Stimulated activated CD4-positive, alpha-beta T cell treated with anti-CD3 and anti-CD28 coated beads, Interleukin-15, amount 100 ng/mL, for 48 hours (primary cell): ENCODE data around the gene HNRNPLL.
A peak's percentile ranks its signal among the peaks of the same experiment; 100 is the strongest.
"Not testable (repeated sequence)": the region's sequence is repeated elsewhere in the genome, so short reads cannot be mapped to it uniquely, and the experiment has no call there.

Experiments used
- DNase-seq, 2 donors: peaks; one replicate each; pipeline ENCODE4 v3.0.0-alpha.2; 2020; ENCODE audit warnings: low read depth in 2 of 2

Gene HNRNPLL

GRCh38 chr2:38619458-38620164 lies 16.9 kb upstream of the HNRNPLL start:
- DNase-seq: no peak

- DNase-seq: no peak
These were observed 14.6 kb upstream of the HNRNPLL start for GRCh38 chr2:38617301-38617700.

GRCh38 chr2:38615237-38615636 lies 12.5 kb upstream of the HNRNPLL start:
- DNase-seq: no peak

- no peak for DNase-seq
These were observed 11.1 kb upstream of the HNRNPLL start for GRCh38 chr2:38613849-38614213.

- DNase-seq: no peak
These were observed 10.6 kb upstream of the HNRNPLL start for GRCh38 chr2:38613126-38613848.

- DNase-seq: peak in 1 of 2 donors; percentile 16
These were observed 8.4 kb upstream of the HNRNPLL start for GRCh38 chr2:38610851-38611801.

GRCh38 chr2:38609246-38609645 lies 6.5 kb upstream of the HNRNPLL start:
- not testable (repeated sequence) for DNase-seq

- DNase-seq: no peak
These were observed 6.0 kb upstream of the HNRNPLL start for GRCh38 chr2:38608755-38609154.

- DNase-seq: no peak
These were observed 2.6 kb upstream of the HNRNPLL start for GRCh38 chr2:38605298-38605830.

GRCh38 chr2:38603402-38604290 lies 918 bp upstream of the HNRNPLL start:
- DNase-seq: peak; percentile 75 to 81

GRCh38 chr2:38602136-38602731 lies 494 bp downstream of the HNRNPLL start:
- no peak for DNase-seq

- no peak for DNase-seq
These were observed 1.1 kb downstream of the HNRNPLL start for GRCh38 chr2:38601463-38602135.

GRCh38 chr2:38600921-38601455 lies 1.7 kb downstream of the HNRNPLL start:
- no peak for DNase-seq

GRCh38 chr2:38600242-38600891 lies 2.4 kb downstream of the HNRNPLL start:
- no peak for DNase-seq

GRCh38 chr2:38599706-38600105 lies 3.0 kb downstream of the HNRNPLL start:
- no peak for DNase-seq

- no peak for DNase-seq
These were observed 3.8 kb downstream of the HNRNPLL start for GRCh38 chr2:38598991-38599295.

- DNase-seq: no peak
These were observed 4.3 kb downstream of the HNRNPLL start for GRCh38 chr2:38598200-38598990.

- DNase-seq: no peak
These were observed 5.6 kb downstream of the HNRNPLL start for GRCh38 chr2:38597115-38597514.

GRCh38 chr2:38596229-38596628 lies 6.5 kb downstream of the HNRNPLL start:
- no peak for DNase-seq
